VCaP (cell line): Measurements from ENCODE around the gene SC5D.

Experiments
- H3K27ac ChIP-seq: fragments of 450-650 bp; 2 replicates; pipeline ENCODE4 v1.5.1; 2017
- CTCF ChIP-seq: fragments of 450-650 bp; conservative IDR thresholded peaks from 2 replicates; pipeline ENCODE4 v1.5.1; 2017; ENCODE audit warnings: mild to moderate bottlenecking, moderate library complexity

Gene SC5D

GRCh38 chr11:121321614-121322243 lies 29.2 kb downstream of the SC5D start:
- H3K27ac ChIP-seq = no peak overlapping the region
- peak; percentile 87 for TF ChIP-seq CTCF

GRCh38 chr11:121323046-121323607 lies 30.6 kb downstream of the SC5D start:
- TF ChIP-seq CTCF = peak; percentile 44
- H3K27ac ChIP-seq = no peak overlapping the region

- no peak for TF ChIP-seq CTCF
- H3K27ac ChIP-seq = no peak overlapping the region
Measured at GRCh38 chr11:121326230-121326629, 33.7 kb downstream of the SC5D start.

- H3K27ac ChIP-seq = no peak overlapping the region
- no peak for TF ChIP-seq CTCF
Measured at GRCh38 chr11:121327553-121327952, 35.0 kb downstream of the SC5D start.

- no peak overlapping the region for H3K27ac ChIP-seq
- TF ChIP-seq CTCF = no peak
Measured at GRCh38 chr11:121328176-121328966, 35.8 kb downstream of the SC5D start.

GRCh38 chr11:121328967-121329679 lies 36.6 kb downstream of the SC5D start:
- no peak overlapping the region for H3K27ac ChIP-seq
- TF ChIP-seq CTCF = no peak

GRCh38 chr11:121329781-121330395 lies 37.3 kb downstream of the SC5D start:
- no peak for TF ChIP-seq CTCF
- no peak overlapping the region for H3K27ac ChIP-seq
